SK-N-SH (cell line): Measurements from ENCODE around the gene H1-8. TPM values are rescaled to one million over a fixed set of nuclear protein-coding genes. Genes with fewer than 3 reads are reported as not detected.

Experiments used
- CTCF ChIA-PET: fragments of 300-600, 350-600 bp; formaldehyde crosslinking; extraction: SDS; loops from one replicate; lab custom pipeline; 2021; lab: Yijun Ruan, JAX
- POLR2A ChIA-PET: fragments of 350-600 bp; sonication (Branson Sonifier 250); formaldehyde crosslinking; extraction: SDS; loops from one replicate; lab custom pipeline; 2020; ENCODE audit warnings: antibody characterized with exemption, inconsistent platforms; lab: Yijun Ruan, JAX
- DNase-seq: peaks from one replicate; pipeline ENCODE4 v3.0.0; 2012
- H2AFZ ChIP-seq: fragments of 200-600 bp; sonication (generic); 2 replicates; pipeline ENCODE4 v1.8.1; 2016; ENCODE audit warnings: antibody characterized with exemption, mild to moderate bottlenecking, low read depth
- H3F3A ChIP-seq: fragments of 200-600 bp; sonication (generic); replicated peaks from 2 replicates; pipeline ENCODE3; 2016; ENCODE audit warnings: antibody characterized with exemption, mild to moderate bottlenecking; ENCODE audit not compliant: insufficient read depth
- H3K27ac ChIP-seq, 2 experiments: fragments of 200-500 bp in 1 of 2; fragments of 200-600 bp in 1 of 2; sonication (Bioruptor generic) in 1 of 2; sonication (generic), shearing (Covaris generic) in 1 of 2; 2 replicates each; pipeline versions ENCODE4 v1.5.1 to v1.6.1; 2014 to 2016; ENCODE audit warnings: low read depth in 2 of 2, inconsistent platforms in 1 of 2, low read length in 1 of 2, mild to moderate bottlenecking in 1 of 2, mixed read lengths in 1 of 2
- H3K27me3 ChIP-seq: fragments of 200-600 bp; sonication (generic), shearing (Covaris generic); 2 replicates; pipeline ENCODE4 v1.6.1; 2016; ENCODE audit warnings: mixed run types; ENCODE audit not compliant: insufficient read depth
- H3K36me3 ChIP-seq, 2 experiments: fragments of 200-500 bp in 1 of 2; fragments of 200-600 bp in 1 of 2; sonication (Bioruptor generic) in 1 of 2; sonication (generic) in 1 of 2; replicated peaks in 1 of 2; 2 replicates each; pipeline versions ENCODE3 to v1.5.1; 2014 to 2016; ENCODE audit warnings: low read length in 1 of 2, mild to moderate bottlenecking in 1 of 2; ENCODE audit not compliant: insufficient read depth in 2 of 2, control insufficient read depth in 1 of 2
- H3K4me1 ChIP-seq, 2 experiments: fragments of 200-500 bp in 1 of 2; fragments of 200-600 bp in 1 of 2; sonication (Bioruptor generic) in 1 of 2; sonication (generic), shearing (Covaris generic) in 1 of 2; 2 replicates each; pipeline versions ENCODE4 v1.5.1 to v1.6.1; 2014 to 2016; ENCODE audit warnings: low read depth in 1 of 2, low read length in 1 of 2, mixed run types in 1 of 2; ENCODE audit not compliant: insufficient read depth in 2 of 2, control insufficient read depth in 1 of 2
- H3K4me2 ChIP-seq: fragments of 200-600 bp; sonication (generic), shearing (Covaris generic); 2 replicates; pipeline ENCODE4 v1.6.1; 2017; ENCODE audit warnings: mixed run types
- H3K4me3 ChIP-seq, 2 experiments: fragments of 200-500 bp in 1 of 2; fragments of 200-600 bp in 1 of 2; sonication (Bioruptor generic) in 1 of 2; sonication (generic), shearing (Covaris generic) in 1 of 2; 2 replicates each; pipeline versions ENCODE4 v1.5.1 to v1.8.1; 2014 to 2016; ENCODE audit warnings: low read depth in 2 of 2, inconsistent platforms in 1 of 2, low read length in 1 of 2, mild to moderate bottlenecking in 1 of 2, mixed read lengths in 1 of 2, moderate library complexity in 1 of 2
- H3K79me2 ChIP-seq: fragments of 200-600 bp; sonication (generic); 2 replicates; pipeline ENCODE4 v1.8.1; 2017; ENCODE audit warnings: mild to moderate bottlenecking; ENCODE audit not compliant: insufficient read depth
- H3K9ac ChIP-seq: fragments of 200-600 bp; sonication (generic); 2 replicates; pipeline ENCODE4 v1.6.1; 2017; ENCODE audit warnings: mixed run types
- H3K9me2 ChIP-seq: fragments of 200-600 bp; sonication (generic); 2 replicates; pipeline ENCODE4 v1.6.1; 2017; ENCODE audit warnings: mixed run types
- H3K9me3 ChIP-seq: fragments of 200-600 bp; sonication (generic); 2 replicates; pipeline ENCODE4 v1.6.1; 2017; ENCODE audit warnings: mixed run types, mild to moderate bottlenecking, moderate library complexity
- H4K20me1 ChIP-seq: fragments of 200-600 bp; sonication (generic); 2 replicates; pipeline ENCODE4 v1.6.1; 2017; ENCODE audit warnings: mild to moderate bottlenecking, mixed run types; ENCODE audit not compliant: insufficient read depth
- CHD2 ChIP-seq: fragments of 150-350 bp; IDR thresholded peaks from 2 replicates; pipeline ENCODE4 v1.6.1; 2018; ENCODE audit warnings: low read length; ENCODE audit not compliant: partially characterized antibody
- EP300 ChIP-seq, 2 experiments: IDR thresholded peaks; 2 replicates each; pipeline versions ENCODE4 v1.4.0 to v1.6.1; 2012; ENCODE audit warnings: borderline replicate concordance in 1 of 2, low read depth in 1 of 2, low read length in 1 of 2
- EZH2phosphoT487 ChIP-seq: fragments of 200-600 bp; sonication (generic); IDR thresholded peaks from 2 replicates; pipeline ENCODE4 v1.6.1; 2017; ENCODE audit warnings: low read depth, mixed run types, mild to moderate bottlenecking, antibody characterized with exemption, moderate library complexity, borderline replicate concordance
- FOXJ3 ChIP-seq: sonication (generic); formaldehyde crosslinking; IDR thresholded peaks from 2 replicates; pipeline ENCODE4 v1.5.1; 2020; ENCODE audit warnings: mild to moderate bottlenecking, missing genetic modification reagents
- FOXM1 ChIP-seq: IDR thresholded peaks from 2 replicates; pipeline ENCODE4 v1.4.0; 2012; ENCODE audit warnings: low read depth, mild to moderate bottlenecking
- GATA2 ChIP-seq: sonication (generic); formaldehyde crosslinking; IDR thresholded peaks from 2 replicates; pipeline ENCODE4 v1.5.0; 2020; ENCODE audit warnings: mild to moderate bottlenecking, missing genetic modification reagents
- MXI1 ChIP-seq: IDR thresholded peaks from 2 replicates; pipeline ENCODE4 v1.6.1; 2012; ENCODE audit warnings: mild to moderate bottlenecking, low read depth, low read length, improper control_type of control experiment
- NFIC ChIP-seq: IDR thresholded peaks from 2 replicates; pipeline ENCODE4 v1.4.0; 2012; ENCODE audit warnings: borderline replicate concordance
- RCOR1 ChIP-seq: fragments of 150-350 bp; IDR thresholded peaks from 2 replicates; pipeline ENCODE4 v1.6.1; 2017; ENCODE audit warnings: antibody characterized with exemption, low read length
- RFX5 ChIP-seq: IDR thresholded peaks from 2 replicates; pipeline ENCODE4 v1.6.1; 2012; ENCODE audit warnings: mild to moderate bottlenecking, improper control_type of control experiment, low read length
- RXRA ChIP-seq: IDR thresholded peaks from 2 replicates; pipeline ENCODE4 v1.4.0; 2012; ENCODE audit warnings: low read depth, mild to moderate bottlenecking, borderline replicate concordance
- SMC3 ChIP-seq: IDR thresholded peaks from 2 replicates; pipeline ENCODE4 v1.6.1; 2012; ENCODE audit warnings: low read depth, low read length, improper control_type of control experiment
- TCF12 ChIP-seq: IDR thresholded peaks from 2 replicates; pipeline ENCODE4 v1.4.0; 2012
- YY1 ChIP-seq: IDR thresholded peaks from 2 replicates; pipeline ENCODE4 v1.4.0; 2012; ENCODE audit warnings: low read depth, mild to moderate bottlenecking
- WGBS: methylation state at CpG from one replicate; pipeline ENCODE4 v1.1.6; 2017; ENCODE audit warnings: low lambda C conversion rate; 5-methylcytosine and 5-hydroxymethylcytosine counted together
- polyA plus RNA-seq, 3 experiments: library from polyadenylated mRNA; depleted of rRNA; stranded (reverse); fragments of >200 nt; gene quantifications; 2 replicates each; pipeline ENCODE4 v1.2.3, GENCODE V29; 2012

H1-8 gene
- polyA plus RNA-seq, 1 of the 3 experiments (the other 2 are of a cell fraction) = not detected

- Histone ChIP-seq H3K4me1 (peaks cover 0 to 28% of the 10 kb centered on the region in 2 experiments; a peak in 2 of 4 replicates), H2AFZ (no peak overlapping the region), H3K4me2 (no peak overlapping the region), H3K4me3 (no peak overlapping the region), H3K9me2 (no peaks in the 10 kb centered on the region), H3K27me3 (no peaks in the 10 kb centered on the region), H4K20me1 (no peaks in the 10 kb centered on the region), H3K27ac (no peak overlapping the region), H3K9me3 (no peaks in the 10 kb centered on the region), H3K9ac (no peak overlapping the region), H3F3A (no peaks in the 10 kb centered on the region), H3K79me2 (no peaks in the 10 kb centered on the region), H3K36me3 (peaks cover 3 to 25% of the 10 kb centered on the region in 2 experiments)
- 93% methylated on average over 6 of the region's 6 CpGs for WGBS
- ChIA-PET POLR2A (no interaction called here), CTCF (interaction anchor here (5.8 kb wide), 1 partner anchor 15 kb away, joined by 37 read pairs; no protein-coding TSS in a partner anchor)
- TF ChIP-seq EZH2phosphoT487 = no peak
- DNase-seq = no peak
These were observed 37.6 kb upstream of the H1-8 start for GRCh38 chr3:129505341-129505740.

- CTCF ChIA-PET = interaction anchor here (1.0 to 1.3 kb wide), 4 partner anchors 16 to 319 kb away, joined by 3 to 9 read pairs (median 3); no protein-coding TSS in a partner anchor
- H3K9me2 ChIP-seq = no peaks in the 10 kb centered on the region
- peak; percentile 68 for DNase-seq
- WGBS = 81% methylated on average over 9 of the region's 9 CpGs
- no peak overlapping the region for H3K9ac ChIP-seq
- H2AFZ ChIP-seq = no peak overlapping the region
- H3K36me3 ChIP-seq = peaks cover 3 to 17% of the 10 kb centered on the region in 2 experiments
- H3K79me2 ChIP-seq = no peaks in the 10 kb centered on the region
- H3K9me3 ChIP-seq = no peaks in the 10 kb centered on the region
- H3K27ac ChIP-seq = peak overlapping the region in 1 of 2 experiments; percentile 12; a peak in 2 of 4 replicates
- H3K4me3 ChIP-seq = no peak overlapping the region
- peaks cover 0 to 28% of the 10 kb centered on the region in 2 experiments; a peak in 2 of 4 replicates for H3K4me1 ChIP-seq
- TF ChIP-seq TCF12 = no peak
- TF ChIP-seq RXRA = no peak
- no peak for TF ChIP-seq YY1
- TF ChIP-seq EP300 (IDR thresholded peaks at IDR 0.05; ENCODE audit: borderline replicate concordance in 1 of 2, low read depth in 1 of 2, low read length in 1 of 2) = 0 out of 4 replicates have a peak, but pooled peaks of 1 of the 2 experiments have one; percentile 16
- TF ChIP-seq MXI1 = peak; percentile 24; the same call in 1 of the 2 replicates
- TF ChIP-seq EZH2phosphoT487 = no peak
- peak; percentile 88 for TF ChIP-seq GATA2 (CRISPR knock-in tag)
- peak; percentile 35; the same call in 1 of the 2 replicates for TF ChIP-seq FOXJ3 (CRISPR knock-in tag)
- no peak for TF ChIP-seq RFX5
- no peak for TF ChIP-seq SMC3
- TF ChIP-seq FOXM1 = no peak
- TF ChIP-seq RCOR1 = peak; percentile 64
- no peak for TF ChIP-seq NFIC
- TF ChIP-seq CHD2 = peak; percentile 28
- H3K4me2 ChIP-seq = no peak overlapping the region
- no peaks in the 10 kb centered on the region for H3K27me3 ChIP-seq
- no peaks in the 10 kb centered on the region for H4K20me1 ChIP-seq
- H3F3A ChIP-seq = no peaks in the 10 kb centered on the region
- POLR2A ChIA-PET = interaction anchor here (1.1 kb wide), 1 partner anchor 11 kb away, joined by 3 read pairs; no protein-coding TSS in a partner anchor
These were observed 36.7 kb upstream of the H1-8 start for GRCh38 chr3:129506231-129506742.
